Smooth muscle cell (in vitro differentiated cells): ENCODE data around the gene ATP2B2. TPM values are rescaled to one million over a fixed set of nuclear protein-coding genes. Genes with fewer than 3 reads are reported as not detected.

Experiments
- DNase-seq: peaks from one replicate; lab custom pipeline; 2025; ENCODE audit not compliant: unreplicated experiment; lab: John Stamatoyannopoulos, UW
- H2AFZ ChIP-seq: fragments of 200-600 bp; sonication (generic); 2 replicates; pipeline ENCODE4 v1.6.0; 2016; ENCODE audit warnings: antibody characterized with exemption, low read depth, mild to moderate bottlenecking
- H3F3A ChIP-seq: fragments of 200-600 bp; sonication (generic); 2 replicates; pipeline ENCODE4 v1.6.0; 2017; ENCODE audit warnings: antibody characterized with exemption, low read depth
- H3K27ac ChIP-seq: fragments of 200-600 bp; sonication (generic); 2 replicates; pipeline ENCODE4 v1.5.1; 2016; ENCODE audit warnings: low read depth, mild to moderate bottlenecking
- H3K27me3 ChIP-seq: fragments of 200-600 bp; sonication (generic); 2 replicates; pipeline ENCODE4 v1.6.1; 2016; ENCODE audit warnings: low read depth, mild to moderate bottlenecking
- H3K36me3 ChIP-seq: fragments of 200-600 bp; sonication (generic); 2 replicates; pipeline ENCODE4 v1.5.1; 2016; ENCODE audit warnings: low read depth
- H3K4me1 ChIP-seq: fragments of 200-600 bp; sonication (generic); 2 replicates; pipeline ENCODE4 v1.5.1; 2016; ENCODE audit warnings: low read depth
- H3K4me2 ChIP-seq: fragments of 200-600 bp; sonication (generic); 2 replicates; pipeline ENCODE4 v1.6.0; 2016; ENCODE audit warnings: mild to moderate bottlenecking
- H3K4me3 ChIP-seq: fragments of 200-600 bp; sonication (generic); 2 replicates; pipeline ENCODE4 v1.5.1; 2016; ENCODE audit warnings: mild to moderate bottlenecking
- H3K79me2 ChIP-seq: fragments of 200-600 bp; sonication (generic); 2 replicates; pipeline ENCODE4 v1.6.0; 2016; ENCODE audit warnings: low read depth, mild to moderate bottlenecking
- H3K9ac ChIP-seq: fragments of 200-600 bp; sonication (generic); 2 replicates; pipeline ENCODE4 v1.6.0; 2016; ENCODE audit warnings: low read depth
- H3K9me3 ChIP-seq: fragments of 200-600 bp; sonication (generic); replicated peaks from 2 replicates; pipeline ENCODE4 v1.5.1; 2016; ENCODE audit warnings: low read depth
- H4K20me1 ChIP-seq: fragments of 200-600 bp; sonication (generic); 2 replicates; pipeline ENCODE4 v1.6.0; 2016; ENCODE audit warnings: low read depth
- CTCF ChIP-seq: fragments of 200-600 bp; sonication (generic); IDR thresholded peaks from 2 replicates; pipeline ENCODE4 v1.5.1; 2017; ENCODE audit warnings: borderline replicate concordance, mild to moderate bottlenecking, antibody characterized with exemption; ENCODE audit not compliant: insufficient read depth, poor library complexity, severe bottlenecking
- WGBS: methylation state at CpG from one replicate; pipeline ENCODE4 v1.1.7; 2016; ENCODE audit warnings: low lambda C conversion rate; 5-methylcytosine and 5-hydroxymethylcytosine counted together
- polyA plus RNA-seq: library from polyadenylated mRNA; unstranded; fragments of >200 nt; fragmentation: Nextera tagmentation; extraction: Ambion mirVana; gene quantifications from 2 replicates; pipeline ENCODE4 v1.2.1, GENCODE V29; 2016
- total RNA-seq: library from RNA; depleted of rRNA; stranded (reverse); fragments of >200 nt; gene quantifications from 2 replicates; pipeline ENCODE4 v1.2.3, GENCODE V29; 2014

Gene ATP2B2
- total and polyA plus RNA-seq, 2 experiments from 2014 or later = not detected

- 68% methylated on average over 11 of the region's 11 CpGs for WGBS
- no peaks in the 10 kb centered on the region for H4K20me1 ChIP-seq
- H3K27ac ChIP-seq = no peak overlapping the region
- peaks cover 7% of the 10 kb centered on the region for H3K4me1 ChIP-seq
- H3F3A ChIP-seq = no peaks in the 10 kb centered on the region
- H3K27me3 ChIP-seq = no peaks in the 10 kb centered on the region
- H3K4me3 ChIP-seq = no peak overlapping the region
- H3K9me3 ChIP-seq = no peaks in the 10 kb centered on the region
- H3K9ac ChIP-seq = no peak overlapping the region
- no peak overlapping the region for H2AFZ ChIP-seq
- DNase-seq = no peak
- no peak for TF ChIP-seq CTCF
- no peaks in the 10 kb centered on the region for H3K36me3 ChIP-seq
- H3K4me2 ChIP-seq = no peak overlapping the region
- H3K79me2 ChIP-seq = no peaks in the 10 kb centered on the region
Observed at GRCh38 chr3:10343526-10343925, 161.9 kb downstream of the ATP2B2 start.

DNA sequence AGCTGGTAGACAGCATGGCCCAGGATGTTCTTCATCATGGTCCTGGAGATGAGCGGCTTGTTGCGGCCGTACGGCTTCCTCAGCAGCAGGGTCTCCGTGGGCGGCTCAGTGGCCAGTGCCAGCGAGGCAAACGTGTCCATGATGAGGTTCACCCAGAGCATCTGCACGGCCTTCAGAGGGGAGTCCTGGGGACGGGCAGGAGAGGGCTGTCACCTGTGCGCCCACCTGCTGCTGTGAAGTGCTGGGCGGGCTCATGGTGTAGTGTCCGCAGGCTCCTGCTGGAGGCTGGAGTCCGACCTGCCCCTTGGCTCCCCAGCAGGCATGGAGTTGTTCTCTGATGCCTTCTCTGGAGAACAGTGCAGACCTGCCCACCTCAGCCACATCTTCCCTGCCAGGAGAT is 162.6 kb downstream of the ATP2B2 start:
- TF ChIP-seq CTCF = no peak
- H3K4me1 ChIP-seq = peaks cover 8% of the 10 kb centered on the region
- 87% methylated on average over 14 of the region's 14 CpGs for WGBS
- H2AFZ ChIP-seq = no peak overlapping the region
- no peak overlapping the region for H3K4me2 ChIP-seq
- H3K79me2 ChIP-seq = no peaks in the 10 kb centered on the region
- H3K9me3 ChIP-seq = no peaks in the 10 kb centered on the region
- no peaks in the 10 kb centered on the region for H3F3A ChIP-seq
- no peak overlapping the region for H3K4me3 ChIP-seq
- H3K27me3 ChIP-seq = no peaks in the 10 kb centered on the region
- H3K27ac ChIP-seq = no peak overlapping the region
- no peaks in the 10 kb centered on the region for H4K20me1 ChIP-seq
- no peak for DNase-seq
- H3K36me3 ChIP-seq = no peaks in the 10 kb centered on the region
- H3K9ac ChIP-seq = no peak overlapping the region

DNA sequence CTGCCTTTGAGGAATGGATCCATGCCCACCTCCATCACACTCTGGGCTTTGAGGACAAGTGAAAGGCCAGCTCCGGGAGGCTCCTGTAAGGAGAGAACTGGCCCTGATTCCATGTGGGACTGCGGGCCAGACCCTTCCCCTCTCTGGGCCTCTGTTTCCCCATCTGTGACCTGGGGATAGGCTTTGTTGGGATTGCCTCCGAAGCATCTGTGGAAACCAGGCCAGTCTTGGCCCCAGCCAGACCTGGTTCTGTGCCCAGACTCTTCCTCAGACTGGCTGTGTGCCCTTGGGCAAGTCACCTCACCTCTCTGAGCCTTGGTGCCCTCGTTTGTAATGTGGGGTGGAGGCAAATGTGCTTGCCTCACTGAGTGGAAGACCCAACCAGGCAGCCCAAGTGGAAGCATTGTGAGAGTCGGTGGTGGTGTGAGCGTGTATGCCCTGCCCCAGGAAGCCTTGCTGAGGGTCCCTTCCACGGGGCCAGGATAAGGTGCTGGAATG is 163.4 kb downstream of the ATP2B2 start:
- Histone ChIP-seq H3K4me3 (no peak overlapping the region), H3K79me2 (no peaks in the 10 kb centered on the region), H3K9ac (no peak overlapping the region), H3K4me1 (peaks cover 8% of the 10 kb centered on the region), H3K27me3 (no peaks in the 10 kb centered on the region), H2AFZ (no peak overlapping the region), H3K4me2 (no peak overlapping the region), H4K20me1 (no peaks in the 10 kb centered on the region), H3K9me3 (no peaks in the 10 kb centered on the region), H3K36me3 (no peaks in the 10 kb centered on the region), H3F3A (no peaks in the 10 kb centered on the region), H3K27ac (no peak overlapping the region)
- no peak for DNase-seq
- TF ChIP-seq CTCF = no peak
- WGBS = 75% methylated on average over 7 of the region's 7 CpGs

DNA sequence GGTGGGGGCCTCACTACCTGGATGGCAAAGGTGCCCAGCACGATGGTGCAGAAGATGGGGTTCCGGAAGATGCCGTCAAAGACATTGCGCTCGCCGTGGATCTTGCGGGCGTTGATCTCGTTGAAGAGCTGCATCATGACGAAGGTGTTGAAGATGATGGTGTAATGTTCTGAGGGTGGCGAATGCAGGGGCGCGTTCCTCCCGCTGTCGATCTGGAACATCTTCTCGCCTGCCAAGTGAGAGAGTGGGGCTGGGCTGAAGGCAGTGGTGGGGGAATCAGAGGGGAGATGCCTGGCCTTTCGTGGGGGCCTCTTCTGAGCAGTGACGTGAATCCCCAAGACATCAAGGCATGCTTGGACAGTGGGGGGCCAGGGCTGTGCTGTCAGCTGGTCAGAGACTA is 164.9 kb downstream of the ATP2B2 start:
- no peaks in the 10 kb centered on the region for H3K36me3 ChIP-seq
- no peak overlapping the region for H3K27ac ChIP-seq
- no peak overlapping the region for H3K9ac ChIP-seq
- no peaks in the 10 kb centered on the region for H3K27me3 ChIP-seq
- DNase-seq = no peak
- H3K79me2 ChIP-seq = no peaks in the 10 kb centered on the region
- no peak overlapping the region for H3K4me2 ChIP-seq
- 96% methylated on average over 18 of the region's 18 CpGs for WGBS
- peaks cover 8% of the 10 kb centered on the region for H3K4me1 ChIP-seq
- H3K4me3 ChIP-seq = no peak overlapping the region
- no peaks in the 10 kb centered on the region for H4K20me1 ChIP-seq
- no peaks in the 10 kb centered on the region for H3F3A ChIP-seq
- no peak overlapping the region for H2AFZ ChIP-seq
- TF ChIP-seq CTCF = no peak
- no peaks in the 10 kb centered on the region for H3K9me3 ChIP-seq
